IMR-90 (cell line): ENCODE data around the gene GOLT1A. TPM values are rescaled to one million over a fixed set of nuclear protein-coding genes. Genes with fewer than 3 reads are reported as not detected.

ENCODE experiments used
- ATAC-seq: fragments of 200-7000 bp; cut with Tn5 transposase; 2 replicates; pipeline ENCODE4 v1.9.1; 2020; ENCODE audit warnings: low read depth, mild to moderate bottlenecking, moderate library complexity
- BruUV-seq: library from RNA; stranded (reverse); fragments of 400-500 nt; replicated peaks from 2 replicates; lab custom pipeline; 2021; lab: Mats Ljungman, UMichigan
- CTCF ChIA-PET: fragments of 300-600 bp; formaldehyde crosslinking; extraction: SDS; loops from one replicate; lab custom pipeline; 2021; ENCODE audit warnings: antibody characterized with exemption; lab: Yijun Ruan, JAX
- POLR2A ChIA-PET: fragments of 300-600 bp; sonication (Branson Sonifier 250); formaldehyde crosslinking; loops from one replicate; lab custom pipeline; 2022; ENCODE audit warnings: antibody characterized with exemption; ENCODE audit not compliant: unreplicated experiment; lab: Charles Lee
- DNase-seq: peaks from one replicate; pipeline ENCODE4 v3.0.0; 2013
- H2AFZ ChIP-seq: replicated peaks from 2 replicates; pipeline ENCODE3; 2013; ENCODE audit warnings: low read length, mild to moderate bottlenecking; ENCODE audit not compliant: poor library complexity
- H2AK5ac ChIP-seq: 2 replicates; pipeline ENCODE4 v1.6.1; 2013; ENCODE audit warnings: low read depth, low read length, inconsistent platforms
- H2AK9ac ChIP-seq: replicated peaks from 2 replicates; pipeline ENCODE3; 2013; ENCODE audit warnings: mild to moderate bottlenecking, low read depth, low read length, moderate library complexity; ENCODE audit not compliant: poor library complexity
- H2BK120ac ChIP-seq: 2 replicates; pipeline ENCODE4 v1.6.1; 2013; ENCODE audit warnings: low read depth, low read length, inconsistent platforms
- H2BK15ac ChIP-seq: 3 replicates; pipeline ENCODE4 v1.6.1; 2013; ENCODE audit warnings: low read depth, low read length, inconsistent platforms
- H2BK20ac ChIP-seq: 2 replicates; pipeline ENCODE4 v1.6.1; 2013; ENCODE audit warnings: low read depth, mild to moderate bottlenecking, inconsistent platforms, low read length, moderate library complexity
- H2BK5ac ChIP-seq: 2 replicates; pipeline ENCODE4 v1.6.1; 2013; ENCODE audit warnings: mild to moderate bottlenecking, low read depth, low read length, inconsistent platforms; ENCODE audit not compliant: poor library complexity, severe bottlenecking
- H3K14ac ChIP-seq: replicated peaks from 2 replicates; pipeline ENCODE4 v1.6.1; 2013; ENCODE audit warnings: low read depth, low read length, inconsistent platforms
- H3K18ac ChIP-seq: 2 replicates; pipeline ENCODE4 v1.6.1; 2013; ENCODE audit warnings: low read depth, low read length, control low read depth
- H3K23ac ChIP-seq: 2 replicates; pipeline ENCODE4 v1.6.1; 2013; ENCODE audit warnings: low read depth, low read length, inconsistent platforms
- H3K27ac ChIP-seq: 2 replicates; pipeline ENCODE4 v1.5.1; 2013; ENCODE audit warnings: mild to moderate bottlenecking, control low read depth, low read length; ENCODE audit not compliant: insufficient read depth
- H3K27me3 ChIP-seq: 2 replicates; pipeline ENCODE4 v1.6.1; 2013; ENCODE audit warnings: low read length; ENCODE audit not compliant: control insufficient read depth, insufficient read depth
- H3K36me3 ChIP-seq: 2 replicates; pipeline ENCODE4 v1.6.1; 2013; ENCODE audit warnings: low read length, mixed read lengths; ENCODE audit not compliant: control insufficient read depth, insufficient read depth
- H3K4ac ChIP-seq: 2 replicates; pipeline ENCODE4 v1.6.1; 2013; ENCODE audit warnings: low read depth, low read length, inconsistent platforms
- H3K4me1 ChIP-seq: 2 replicates; pipeline ENCODE4 v1.6.1; 2013; ENCODE audit warnings: low read length, mixed read lengths; ENCODE audit not compliant: control insufficient read depth, insufficient read depth
- H3K4me2 ChIP-seq: 2 replicates; pipeline ENCODE4 v1.6.1; 2013; ENCODE audit warnings: low read depth, mild to moderate bottlenecking, control low read depth, low read length, moderate library complexity
- H3K4me3 ChIP-seq: 2 replicates; pipeline ENCODE4 v1.5.1; 2013; ENCODE audit warnings: low read depth, mild to moderate bottlenecking, control low read depth, low read length, moderate library complexity; ENCODE audit not compliant: insufficient read depth
- H3K56ac ChIP-seq: 2 replicates; pipeline ENCODE4 v1.6.1; 2013; ENCODE audit warnings: low read length, inconsistent platforms; ENCODE audit not compliant: insufficient read depth; ENCODE audit errors: extremely low read depth
- H3K79me1 ChIP-seq, 2 experiments: 2 replicates each; pipeline ENCODE4 v1.6.1; 2013; ENCODE audit warnings: low read length in 2 of 2, inconsistent platforms in 1 of 2, low read depth in 1 of 2
- H3K9ac ChIP-seq: 2 replicates; pipeline ENCODE4 v1.6.1; 2013; ENCODE audit warnings: low read depth, low read length, control low read depth
- H3K9me1 ChIP-seq: 2 replicates; pipeline ENCODE4 v1.6.1; 2013; ENCODE audit warnings: low read length, inconsistent platforms; ENCODE audit not compliant: insufficient read depth
- H3K9me3 ChIP-seq: 2 replicates; pipeline ENCODE4 v1.6.1; 2013; ENCODE audit warnings: low read length; ENCODE audit not compliant: control insufficient read depth, insufficient read depth
- H4K20me1 ChIP-seq: 2 replicates; pipeline ENCODE4 v1.6.1; 2013; ENCODE audit warnings: low read length, inconsistent platforms; ENCODE audit not compliant: insufficient read depth
- H4K5ac ChIP-seq: 2 replicates; pipeline ENCODE4 v1.6.1; 2013; ENCODE audit warnings: mild to moderate bottlenecking, low read depth, low read length, control low read depth
- H4K8ac ChIP-seq, 2 experiments: 2 replicates each; pipeline ENCODE4 v1.6.1; 2013; ENCODE audit warnings: low read depth in 2 of 2, low read length in 2 of 2, control low read depth in 1 of 2, inconsistent platforms in 1 of 2
- H4K91ac ChIP-seq: 2 replicates; pipeline ENCODE4 v1.6.1; 2013; ENCODE audit warnings: low read depth, low read length, inconsistent platforms; ENCODE audit not compliant: insufficient read depth
- CEBPB ChIP-seq: IDR thresholded peaks from 2 replicates; pipeline ENCODE4 v1.6.1; 2012; ENCODE audit warnings: low read depth, low read length, improper control_type of control experiment
- FOS ChIP-seq: fragments of 150-350 bp; IDR thresholded peaks from 2 replicates; pipeline ENCODE4 v1.6.1; 2016; ENCODE audit warnings: low read depth, low read length
- MAFK ChIP-seq: IDR thresholded peaks from 2 replicates; pipeline ENCODE4 v1.6.1; 2012; ENCODE audit warnings: low read depth, low read length, improper control_type of control experiment
- MAZ ChIP-seq: IDR thresholded peaks from 2 replicates; pipeline ENCODE4 v1.6.1; 2012; ENCODE audit warnings: low read depth, mild to moderate bottlenecking, low read length, improper control_type of control experiment, moderate library complexity, borderline replicate concordance
- RCOR1 ChIP-seq: IDR thresholded peaks from 2 replicates; pipeline ENCODE4 v1.6.1; 2012; ENCODE audit warnings: mild to moderate bottlenecking, low read length, improper control_type of control experiment; ENCODE audit not compliant: insufficient replicate concordance
- RFX5 ChIP-seq: IDR thresholded peaks from 2 replicates; pipeline ENCODE4 v1.8.0; 2012; ENCODE audit warnings: low read depth, mild to moderate bottlenecking, low read length, moderate library complexity
- SMC3 ChIP-seq: fragments of 150-350 bp; IDR thresholded peaks from 2 replicates; pipeline ENCODE4 v1.6.1; 2016; ENCODE audit warnings: low read depth, mild to moderate bottlenecking, antibody characterized with exemption, low read length, moderate library complexity
- WGBS, 2 experiments: methylation state at CpG; one replicate each; pipeline versions ENCODE4 v1.1.5 to v1.1.7; 2013; ENCODE audit warnings: missing lambda C conversion rate in 2 of 2; ENCODE audit not compliant: insufficient read length in 1 of 2; ENCODE audit errors: extremely low coverage in 2 of 2; 5-methylcytosine and 5-hydroxymethylcytosine counted together
- dilution Hi-C: fragments of 300-500 bp; cut with HindIII; formaldehyde crosslinking; loops from one replicate; pipeline ENCODE4 v1.14.3; 2018; ENCODE audit warnings: low sequenced_read_pairs; ENCODE audit not compliant: unreplicated experiment
- in situ Hi-C: fragments of 300-500 bp; cut with MboI; formaldehyde crosslinking; loops from 3 replicates; pipeline ENCODE4 v1.14.3; 2019; ENCODE audit warnings: low sequenced_read_pairs, inconsistent platforms, mixed read lengths
- intact Hi-C: fragments of 100-400 bp; cut with micrococcal nuclease; formaldehyde crosslinking; loops from 2 replicates; pipeline ENCODE4 v1.10.0; 2022
- polyA plus RNA-seq, 3 experiments: library from polyadenylated mRNA; depleted of rRNA; stranded (reverse); fragments of >200 nt; gene quantifications; 2 replicates each; pipeline ENCODE4 v1.2.3, GENCODE V29; 2012; ENCODE audit warnings: low replicate concordance in 1 of 3
- total RNA-seq: library from RNA; depleted of rRNA; stranded (reverse); fragments of >200 nt; gene quantifications from 2 replicates; pipeline ENCODE4 v1.2.3, GENCODE V29; 2012
- TF ChIP-seq, protein P1 (sequence below): conservative IDR thresholded peaks from 2 replicates; pipeline ENCODE4 v1.5.1; 2012; ENCODE audit warnings: mild to moderate bottlenecking, low read depth, low read length, improper control_type of control experiment
- TF ChIP-seq, protein P2 (sequence below): fragments of 150-350 bp; IDR thresholded peaks from 2 replicates; pipeline ENCODE4 v1.6.1; 2016; ENCODE audit warnings: low read depth, mild to moderate bottlenecking, low read length, moderate library complexity, borderline replicate concordance
- TF ChIP-seq, protein P3 (sequence below): fragments of 150-350 bp; IDR thresholded peaks from 2 replicates; pipeline ENCODE4 v1.6.1; 2017; ENCODE audit warnings: mild to moderate bottlenecking, antibody characterized with exemption, low read length, low read depth

GOLT1A gene
- total and polyA plus RNA-seq, 2 of the 4 experiments (the other 2 are of a cell fraction), result 0.32 TPM; not detected in 1

DNA sequence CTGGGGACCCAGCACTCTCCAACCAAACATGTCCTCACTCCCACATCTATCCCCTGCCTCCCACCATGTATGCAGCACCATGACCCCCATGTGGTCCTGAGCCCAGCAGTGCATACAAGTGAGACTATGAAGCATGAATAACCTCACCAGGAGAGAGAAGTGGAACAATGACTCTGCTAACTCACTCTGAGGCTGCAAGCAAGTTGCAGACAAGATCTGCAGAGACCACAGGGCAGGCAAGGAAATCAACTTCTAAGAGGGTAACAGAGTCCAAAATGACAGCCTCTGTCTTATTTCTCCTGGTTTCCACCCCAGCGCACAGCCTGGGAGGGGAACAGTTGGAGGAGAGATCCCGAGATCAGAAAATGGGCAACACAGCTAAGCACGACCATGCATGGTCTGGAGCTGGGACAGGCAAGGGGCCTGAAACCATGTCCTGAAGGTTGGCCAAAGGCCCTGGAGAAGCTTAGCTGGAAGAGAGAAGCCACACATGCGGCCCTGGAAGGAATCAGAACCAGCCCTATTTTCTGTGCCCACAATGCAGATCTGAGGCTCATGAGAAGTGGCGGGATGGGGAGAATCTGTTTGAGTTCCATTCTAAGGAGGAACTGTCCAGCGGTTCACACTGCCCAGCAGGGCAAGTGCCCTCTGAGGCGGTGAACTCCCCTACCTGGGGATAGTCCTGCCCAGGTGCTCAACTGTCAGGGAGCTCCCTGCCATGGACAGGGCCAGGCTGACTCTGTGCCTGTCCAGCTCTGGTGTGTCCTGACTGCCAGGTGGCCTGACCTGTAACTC, 35.1 kb downstream of the GOLT1A start:
- H3K18ac ChIP-seq, result no peak overlapping the region
- 60% methylated on average over 3 of the region's 7 CpGs; no CpG with 5 or more reads in 1 of the 2 experiments for WGBS, 2 experiments
- no peaks in the 10 kb centered on the region for H3K27me3 ChIP-seq
- H3K79me1 ChIP-seq, result no peaks in the 10 kb centered on the region
- no peak overlapping the region for H2BK15ac ChIP-seq
- CTCF ChIA-PET, result no interaction called here
- H4K91ac ChIP-seq, result no peak overlapping the region
- H2AK5ac ChIP-seq, result 0 out of 2 replicates have a peak overlapping the region, but pooled peaks have one; percentile 13
- no peak overlapping the region for H3K4me2 ChIP-seq
- H3K9me1 ChIP-seq, result peaks cover 7% of the 10 kb centered on the region
- H3K36me3 ChIP-seq, result no peaks in the 10 kb centered on the region
- ATAC-seq (no peak), DNase-seq (no peak)
- intact Hi-C loops (no loop called here), in situ Hi-C loops (no loop called here), dilution Hi-C loops (no loop called here)
- H3K9ac ChIP-seq, result no peak overlapping the region
- no peak overlapping the region for H4K5ac ChIP-seq
- no peak overlapping the region for H2BK120ac ChIP-seq
- no peak overlapping the region for H2AK9ac ChIP-seq
- no peak overlapping the region for H2AFZ ChIP-seq
- POLR2A ChIA-PET, result no interaction called here
- H3K23ac ChIP-seq, result no peak overlapping the region
- no peak for TF ChIP-seq RCOR1
- TF ChIP-seq CEBPB, result no peak
- TF ChIP-seq, protein P1, sequence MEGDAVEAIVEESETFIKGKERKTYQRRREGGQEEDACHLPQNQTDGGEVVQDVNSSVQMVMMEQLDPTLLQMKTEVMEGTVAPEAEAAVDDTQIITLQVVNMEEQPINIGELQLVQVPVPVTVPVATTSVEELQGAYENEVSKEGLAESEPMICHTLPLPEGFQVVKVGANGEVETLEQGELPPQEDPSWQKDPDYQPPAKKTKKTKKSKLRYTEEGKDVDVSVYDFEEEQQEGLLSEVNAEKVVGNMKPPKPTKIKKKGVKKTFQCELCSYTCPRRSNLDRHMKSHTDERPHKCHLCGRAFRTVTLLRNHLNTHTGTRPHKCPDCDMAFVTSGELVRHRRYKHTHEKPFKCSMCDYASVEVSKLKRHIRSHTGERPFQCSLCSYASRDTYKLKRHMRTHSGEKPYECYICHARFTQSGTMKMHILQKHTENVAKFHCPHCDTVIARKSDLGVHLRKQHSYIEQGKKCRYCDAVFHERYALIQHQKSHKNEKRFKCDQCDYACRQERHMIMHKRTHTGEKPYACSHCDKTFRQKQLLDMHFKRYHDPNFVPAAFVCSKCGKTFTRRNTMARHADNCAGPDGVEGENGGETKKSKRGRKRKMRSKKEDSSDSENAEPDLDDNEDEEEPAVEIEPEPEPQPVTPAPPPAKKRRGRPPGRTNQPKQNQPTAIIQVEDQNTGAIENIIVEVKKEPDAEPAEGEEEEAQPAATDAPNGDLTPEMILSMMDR, result no peak
- TF ChIP-seq FOS, result no peak
- no peak for TF ChIP-seq RFX5
- TF ChIP-seq, protein P2, sequence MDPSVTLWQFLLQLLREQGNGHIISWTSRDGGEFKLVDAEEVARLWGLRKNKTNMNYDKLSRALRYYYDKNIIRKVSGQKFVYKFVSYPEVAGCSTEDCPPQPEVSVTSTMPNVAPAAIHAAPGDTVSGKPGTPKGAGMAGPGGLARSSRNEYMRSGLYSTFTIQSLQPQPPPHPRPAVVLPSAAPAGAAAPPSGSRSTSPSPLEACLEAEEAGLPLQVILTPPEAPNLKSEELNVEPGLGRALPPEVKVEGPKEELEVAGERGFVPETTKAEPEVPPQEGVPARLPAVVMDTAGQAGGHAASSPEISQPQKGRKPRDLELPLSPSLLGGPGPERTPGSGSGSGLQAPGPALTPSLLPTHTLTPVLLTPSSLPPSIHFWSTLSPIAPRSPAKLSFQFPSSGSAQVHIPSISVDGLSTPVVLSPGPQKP, result no peak
- no peak for TF ChIP-seq SMC3
- TF ChIP-seq MAFK, result no peak
- TF ChIP-seq, protein P3, sequence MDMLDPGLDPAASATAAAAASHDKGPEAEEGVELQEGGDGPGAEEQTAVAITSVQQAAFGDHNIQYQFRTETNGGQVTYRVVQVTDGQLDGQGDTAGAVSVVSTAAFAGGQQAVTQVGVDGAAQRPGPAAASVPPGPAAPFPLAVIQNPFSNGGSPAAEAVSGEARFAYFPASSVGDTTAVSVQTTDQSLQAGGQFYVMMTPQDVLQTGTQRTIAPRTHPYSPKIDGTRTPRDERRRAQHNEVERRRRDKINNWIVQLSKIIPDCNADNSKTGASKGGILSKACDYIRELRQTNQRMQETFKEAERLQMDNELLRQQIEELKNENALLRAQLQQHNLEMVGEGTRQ, result no peak
- TF ChIP-seq MAZ, result no peak
- no peaks in the 10 kb centered on the region for H3K4me1 ChIP-seq
- H3K9me3 ChIP-seq, result no peaks in the 10 kb centered on the region
- H2BK20ac ChIP-seq, result peak overlapping the region; percentile 62; the same call in 1 of the 2 replicates
- H2BK5ac ChIP-seq, result no peak overlapping the region
- 0 out of 2 replicates have a peak overlapping the region, but pooled peaks have one; percentile 3 for H3K14ac ChIP-seq
- H3K27ac ChIP-seq, result no peak overlapping the region
- BruUV-seq, result no TSS peak
- no peak overlapping the region for H3K4me3 ChIP-seq
- no peak overlapping the region for H4K8ac ChIP-seq
- no peak overlapping the region for H3K56ac ChIP-seq
- no peaks in the 10 kb centered on the region for H4K20me1 ChIP-seq
- no peak overlapping the region for H3K4ac ChIP-seq
